Colon (tissue), 2 donors: ENCODE results near the gene ZNF492.
"Not testable (repeated sequence)": the region's sequence is repeated elsewhere in the genome, so short reads cannot be mapped to it uniquely, and the experiment has no call there.

Source experiments
- FAIRE-seq: peaks from 2 replicates; lab custom pipeline; 2012; peaks lifted over from hg19 to GRCh38; lab: Jason Lieb, UNC
- donor health status: control.
- donor health status: control.

The ZNF492 gene

GRCh38 chr19:22617614-22618320 is 16.4 kb upstream of the ZNF492 start:
- FAIRE-seq = no peak

GRCh38 chr19:22619371-22619770 is 14.8 kb upstream of the ZNF492 start:
- no peak for FAIRE-seq

GRCh38 chr19:22619932-22620331 is 14.2 kb upstream of the ZNF492 start:
- FAIRE-seq = no peak

GRCh38 chr19:22620401-22620800 is 13.7 kb upstream of the ZNF492 start:
- no peak for FAIRE-seq

GRCh38 chr19:22620912-22621311 is 13.2 kb upstream of the ZNF492 start:
- FAIRE-seq = no peak

GRCh38 chr19:22622020-22622419 is 12.1 kb upstream of the ZNF492 start:
- FAIRE-seq = no peak

- no peak for FAIRE-seq
Observed at GRCh38 chr19:22622901-22623840, 11.0 kb upstream of the ZNF492 start.

- FAIRE-seq = no peak
Observed at GRCh38 chr19:22623841-22624221, 10.3 kb upstream of the ZNF492 start.

GRCh38 chr19:22625266-22626035 is 8.7 kb upstream of the ZNF492 start:
- no peak for FAIRE-seq

- FAIRE-seq = no peak
Observed at GRCh38 chr19:22627526-22627925, 6.6 kb upstream of the ZNF492 start.

- FAIRE-seq = no peak
Observed at GRCh38 chr19:22628401-22628800, 5.7 kb upstream of the ZNF492 start.

GRCh38 chr19:22634450-22634827 is 315 bp downstream of the ZNF492 start:
- no peak for FAIRE-seq

- FAIRE-seq = not testable (repeated sequence)
Observed at GRCh38 chr19:22685493-22685892, 51.4 kb downstream of the ZNF492 start.

GRCh38 chr19:22702661-22703060 is 68.5 kb downstream of the ZNF492 start:
- FAIRE-seq = not testable (repeated sequence)

- not testable (repeated sequence) for FAIRE-seq
Observed at GRCh38 chr19:22703096-22703495, 69.0 kb downstream of the ZNF492 start.

- no peak for FAIRE-seq
Observed at GRCh38 chr19:22708983-22709382, 74.9 kb downstream of the ZNF492 start.
